Gastrocnemius medialis (tissue), 4 donors: ENCODE data around the gene CAPN5. TPM values are rescaled to one million over a fixed set of nuclear protein-coding genes. Genes with fewer than 3 reads are reported as not detected.

ENCODE experiments used
- ATAC-seq, 2 donors: fragments of 150-250 bp; one replicate each; pipeline ENCODE4 v1.9.1; 2016
- DNase-seq, 2 donors: peaks; one replicate each; pipeline ENCODE4 v3.0.0-alpha.2; 2019
- H3K27ac ChIP-seq, 4 donors: fragments of 200-600 bp; sonication (generic); 1 replicate in 1 of 4; 2 replicates in 3 of 4; pipeline ENCODE4 v1.5.1; 2016 to 2018; ENCODE audit warnings: mild to moderate bottlenecking in 2 of 4, moderate library complexity in 1 of 4
- H3K27me3 ChIP-seq, 3 donors: fragments of 200-600 bp; sonication (generic) in 2 of 3; 1 replicate in 1 of 3; 2 replicates in 2 of 3; pipeline versions ENCODE4 v1.5.1 to v1.6.0; 2016 to 2019; ENCODE audit warnings: mild to moderate bottlenecking in 1 of 3, moderate library complexity in 1 of 3
- H3K36me3 ChIP-seq, 2 donors: fragments of 200-600 bp; sonication (generic) in 1 of 2; one replicate each; pipeline ENCODE4 v1.5.1; 2017 to 2018
- H3K4me1 ChIP-seq, 2 donors: fragments of 200-600 bp; sonication (generic) in 1 of 2; one replicate each; pipeline ENCODE4 v1.5.1; 2016 to 2017; ENCODE audit warnings: mild to moderate bottlenecking in 2 of 2
- H3K4me3 ChIP-seq, 4 donors: fragments of 200-600 bp; sonication (generic) in 3 of 4; 1 replicate in 1 of 4; 2 replicates in 3 of 4; pipeline ENCODE4 v1.5.1; 2016 to 2019; ENCODE audit warnings: mild to moderate bottlenecking in 2 of 4
- H3K9me3 ChIP-seq, 3 donors: fragments of 200-600 bp; sonication (generic) in 2 of 3; 1 replicate in 1 of 3; 2 replicates in 2 of 3; pipeline ENCODE4 v1.5.1; 2016 to 2019
- POLR2A ChIP-seq, 2 donors: fragments of 450-650 bp; IDR thresholded peaks; one replicate each; pipeline ENCODE4 v1.6.1; 2017; ENCODE audit warnings: antibody characterized with exemption in 2 of 2, mild to moderate bottlenecking in 2 of 2, moderate library complexity in 2 of 2
- in situ Hi-C, 4 donors: fragments of 200-750 bp; cut with MboI; loops; one replicate each; pipeline versions ENCODE4 v1.15.0 to v1.8.0; 2017; ENCODE audit warnings: low sequenced_read_pairs in 4 of 4
- intact Hi-C: fragments of 100-400 bp; cut with DNase I; formaldehyde crosslinking; loops from one replicate; pipeline ENCODE4 v1.15.1; 2023; ENCODE audit warnings: low total_unique reads
- total RNA-seq, 4 donors: library from RNA; depleted of rRNA; stranded (reverse); fragments of >200 nt; gene quantifications; one replicate each; pipeline versions ENCODE4 v1.1.0 to v1.2.3, GENCODE V29; 2016
- TF ChIP-seq, protein P1 (sequence below), 5 experiments: fragments of 450-650 bp in 3 of 5; fragments of 200-600 bp in 2 of 5; sonication (generic) in 2 of 5; IDR thresholded peaks in 4 of 5; conservative IDR thresholded peaks in 1 of 5; 1 replicate in 4 of 5; 2 replicates in 1 of 5; pipeline ENCODE4 v1.5.1; 2016 to 2019; ENCODE audit warnings: antibody characterized with exemption in 5 of 5, mild to moderate bottlenecking in 3 of 5, moderate library complexity in 3 of 5

The CAPN5 gene
- total RNA-seq, 4 donors from 2014 or later: 0.58 to 12.4 (median 1.5) TPM

DNA sequence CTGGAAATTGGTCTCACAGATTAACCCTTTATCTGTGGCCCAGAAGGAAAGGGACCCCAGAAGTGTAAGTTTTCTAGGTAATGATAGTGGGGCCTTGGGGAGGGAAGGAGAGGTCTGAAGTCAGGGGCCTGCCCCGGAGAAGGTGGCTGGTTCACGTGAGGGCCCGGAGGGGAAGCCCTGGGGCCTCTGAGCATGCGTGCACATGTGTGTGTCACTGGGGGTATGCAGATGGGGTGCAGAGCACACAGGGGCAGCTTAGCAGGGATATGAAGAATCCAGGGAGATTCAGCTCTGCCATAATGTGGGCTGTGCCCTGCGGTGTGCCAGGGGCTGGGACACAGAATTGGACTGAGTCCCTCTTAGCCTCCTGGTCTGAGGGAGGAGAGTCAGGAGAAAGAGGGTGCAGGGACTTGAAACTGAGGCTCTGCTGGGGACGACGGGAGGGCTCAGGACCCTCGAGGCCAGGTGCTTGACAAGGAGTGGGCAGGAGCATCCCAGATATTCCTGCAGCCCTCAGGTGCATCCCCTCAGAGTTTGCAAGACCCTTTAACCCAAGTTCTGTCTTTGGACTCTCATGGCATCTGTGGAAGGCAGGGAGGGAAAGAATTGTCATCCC is 76.7 kb downstream of the CAPN5 start:
- Histone ChIP-seq H3K27me3 (peaks cover under 1 to 4% (median 3%) of the 10 kb centered on the region in 3 donors), H3K36me3 (no peaks in the 10 kb centered on the region), H3K9me3 (no peaks in the 10 kb centered on the region), H3K27ac (no peak overlapping the region), H3K4me3 (no peak overlapping the region), H3K4me1 (peaks cover 0 to 7% of the 10 kb centered on the region in 2 donors)
- intact Hi-C loops: no loop called here
- in situ Hi-C loops: no loop called here
- DNase-seq (no peak), ATAC-seq (no peak)
- TF ChIP-seq POLR2A (IDR thresholded peaks at IDR 0.05): no peak
- TF ChIP-seq, protein P1, sequence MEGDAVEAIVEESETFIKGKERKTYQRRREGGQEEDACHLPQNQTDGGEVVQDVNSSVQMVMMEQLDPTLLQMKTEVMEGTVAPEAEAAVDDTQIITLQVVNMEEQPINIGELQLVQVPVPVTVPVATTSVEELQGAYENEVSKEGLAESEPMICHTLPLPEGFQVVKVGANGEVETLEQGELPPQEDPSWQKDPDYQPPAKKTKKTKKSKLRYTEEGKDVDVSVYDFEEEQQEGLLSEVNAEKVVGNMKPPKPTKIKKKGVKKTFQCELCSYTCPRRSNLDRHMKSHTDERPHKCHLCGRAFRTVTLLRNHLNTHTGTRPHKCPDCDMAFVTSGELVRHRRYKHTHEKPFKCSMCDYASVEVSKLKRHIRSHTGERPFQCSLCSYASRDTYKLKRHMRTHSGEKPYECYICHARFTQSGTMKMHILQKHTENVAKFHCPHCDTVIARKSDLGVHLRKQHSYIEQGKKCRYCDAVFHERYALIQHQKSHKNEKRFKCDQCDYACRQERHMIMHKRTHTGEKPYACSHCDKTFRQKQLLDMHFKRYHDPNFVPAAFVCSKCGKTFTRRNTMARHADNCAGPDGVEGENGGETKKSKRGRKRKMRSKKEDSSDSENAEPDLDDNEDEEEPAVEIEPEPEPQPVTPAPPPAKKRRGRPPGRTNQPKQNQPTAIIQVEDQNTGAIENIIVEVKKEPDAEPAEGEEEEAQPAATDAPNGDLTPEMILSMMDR (IDR thresholded peaks at IDR 0.05 in 4 of 5, conservative IDR thresholded peaks at IDR 0.05 in 1 of 5): no peak

DNA sequence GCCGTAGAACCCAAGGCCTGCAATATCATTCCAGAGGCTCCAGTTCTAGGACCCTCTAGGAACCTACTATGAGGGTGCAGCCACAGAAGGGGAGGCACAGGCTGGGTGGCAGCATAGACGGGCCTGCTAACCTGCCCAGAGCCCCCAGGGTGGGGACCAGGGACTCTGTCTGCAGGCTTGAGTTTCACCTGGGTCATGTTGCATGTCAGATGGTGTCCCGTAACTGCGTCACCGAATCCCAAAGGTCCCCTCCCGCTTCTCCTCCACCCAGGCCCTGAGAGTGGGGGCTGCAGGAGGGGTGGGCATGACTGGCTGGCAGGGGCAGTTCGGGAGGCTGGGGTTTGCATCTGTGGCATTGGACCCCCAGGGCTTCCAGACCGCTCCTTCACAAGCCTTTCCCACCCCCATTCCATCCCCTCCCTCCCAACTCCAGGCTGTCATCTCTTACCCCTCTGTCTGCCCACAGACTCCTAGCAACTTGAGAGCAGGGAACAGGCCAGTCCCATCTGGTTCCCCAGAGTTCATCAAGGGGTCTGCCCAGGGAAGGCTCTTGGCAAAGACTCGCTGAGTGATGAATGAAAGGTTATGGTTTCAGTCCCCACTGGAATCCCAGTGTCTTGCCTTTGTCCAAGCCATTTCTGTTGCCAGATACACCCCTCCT is 77.6 kb downstream of the CAPN5 start:
- H3K9me3 ChIP-seq: no peaks in the 10 kb centered on the region
- in situ Hi-C loops (no loop called here), intact Hi-C loops (no loop called here)
- ATAC-seq (no peak), DNase-seq (no peak)
- TF ChIP-seq POLR2A (IDR thresholded peaks at IDR 0.05): no peak
- TF ChIP-seq, protein P1 (IDR thresholded peaks at IDR 0.05 in 4 of 5, conservative IDR thresholded peaks at IDR 0.05 in 1 of 5): no peak
- H3K36me3 ChIP-seq: no peaks in the 10 kb centered on the region
- H3K27ac ChIP-seq: no peak overlapping the region
- H3K27me3 ChIP-seq: no peaks in the 10 kb centered on the region
- H3K4me1 ChIP-seq: peaks cover 0 to under 1% of the 10 kb centered on the region in 2 donors
- no peak overlapping the region for H3K4me3 ChIP-seq

DNA sequence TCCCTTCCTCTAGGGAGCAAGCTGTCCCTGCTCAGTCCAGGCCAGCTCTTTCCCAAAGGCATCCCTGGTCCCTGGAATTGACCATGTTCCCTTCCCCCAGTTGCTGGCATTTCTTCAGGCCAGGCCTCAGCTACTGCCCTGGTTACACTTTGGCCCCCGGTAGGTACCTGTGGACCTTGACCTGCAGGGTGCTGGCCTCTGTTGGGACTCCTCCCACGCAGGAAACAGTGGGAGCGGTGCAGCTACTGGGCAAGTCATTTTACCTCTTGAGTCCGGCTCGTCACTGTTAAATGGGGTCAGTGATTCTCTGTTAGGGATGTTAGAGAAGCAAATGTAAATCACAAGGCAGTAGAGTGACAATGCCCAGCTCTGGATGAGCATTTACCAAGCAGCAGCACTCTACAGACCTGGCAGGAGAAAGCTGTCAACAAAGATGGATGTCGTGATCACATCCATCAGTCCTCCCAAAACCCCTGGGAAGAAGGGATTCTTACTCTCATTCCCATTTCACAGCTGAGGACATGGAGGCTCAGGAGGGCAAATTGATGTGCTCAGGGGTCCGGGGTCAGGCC is 78.2 kb downstream of the CAPN5 start:
- no peak overlapping the region for H3K27ac ChIP-seq
- ATAC-seq (no peak), DNase-seq (no peak)
- H3K4me1 ChIP-seq: no peaks in the 10 kb centered on the region
- intact Hi-C loops (no loop called here), in situ Hi-C loops (no loop called here)
- H3K36me3 ChIP-seq: no peaks in the 10 kb centered on the region
- H3K9me3 ChIP-seq: no peaks in the 10 kb centered on the region
- H3K4me3 ChIP-seq: no peak overlapping the region
- no peaks in the 10 kb centered on the region for H3K27me3 ChIP-seq
- TF ChIP-seq, protein P1 (IDR thresholded peaks at IDR 0.05 in 4 of 5, conservative IDR thresholded peaks at IDR 0.05 in 1 of 5): no peak
- no peak for TF ChIP-seq POLR2A (IDR thresholded peaks at IDR 0.05)

DNA sequence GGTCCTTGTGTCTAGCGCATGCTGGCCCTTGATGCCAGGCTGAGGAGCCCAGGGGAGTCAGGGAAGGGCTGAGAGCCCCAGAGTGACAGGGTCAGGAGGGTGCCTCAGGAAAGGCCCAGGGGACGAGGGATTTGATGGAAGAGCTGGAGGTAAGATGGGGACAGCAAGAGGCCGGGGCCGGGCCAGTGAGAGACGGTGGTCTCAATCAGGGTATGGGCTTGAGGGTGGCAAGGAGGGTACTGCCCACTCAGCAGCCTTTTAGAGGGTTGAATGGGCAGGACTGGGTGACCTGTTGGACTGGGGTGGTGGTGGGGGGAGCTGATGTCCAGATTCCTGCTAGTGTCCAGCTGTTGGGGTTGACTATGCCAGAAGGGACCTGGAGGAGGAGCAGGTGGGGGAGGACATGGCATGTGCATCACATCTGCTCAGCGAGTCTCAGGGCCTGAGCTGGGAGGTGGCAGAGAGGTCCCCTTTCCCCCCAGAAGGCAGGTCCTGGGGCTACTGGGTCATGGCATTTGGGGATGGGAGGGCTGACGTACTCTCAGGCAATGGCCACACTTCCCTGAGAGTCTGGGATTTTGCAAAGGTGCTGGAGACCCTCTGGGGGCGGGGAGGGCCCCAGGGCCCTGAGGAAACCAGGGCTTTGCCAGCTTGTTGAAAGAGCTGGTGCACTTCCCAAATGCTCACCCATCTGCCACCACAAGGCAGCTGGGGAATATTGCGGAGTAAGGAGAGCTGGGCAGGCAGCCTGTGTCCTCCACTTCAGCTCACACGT is 79.7 kb downstream of the CAPN5 start:
- H3K4me3 ChIP-seq: no peak overlapping the region
- DNase-seq (no peak), ATAC-seq (no peak)
- TF ChIP-seq POLR2A (IDR thresholded peaks at IDR 0.05): no peak
- TF ChIP-seq, protein P1 (IDR thresholded peaks at IDR 0.05 in 4 of 5, conservative IDR thresholded peaks at IDR 0.05 in 1 of 5): no peak
- H3K36me3 ChIP-seq: no peaks in the 10 kb centered on the region
- H3K27me3 ChIP-seq: no peaks in the 10 kb centered on the region
- intact Hi-C loops: no loop called here
- no peak overlapping the region for H3K27ac ChIP-seq
- in situ Hi-C loops: no loop called here
- no peaks in the 10 kb centered on the region for H3K4me1 ChIP-seq
- no peaks in the 10 kb centered on the region for H3K9me3 ChIP-seq
